ENCODE measurements around the gene DEFB123. TPM values are rescaled to one million over a fixed set of nuclear protein-coding genes. Genes with fewer than 3 reads are reported as not detected.

DEFB123 gene
- total and polyA plus RNA-seq, 2 experiments from 2014 or later: not detected

DNA sequence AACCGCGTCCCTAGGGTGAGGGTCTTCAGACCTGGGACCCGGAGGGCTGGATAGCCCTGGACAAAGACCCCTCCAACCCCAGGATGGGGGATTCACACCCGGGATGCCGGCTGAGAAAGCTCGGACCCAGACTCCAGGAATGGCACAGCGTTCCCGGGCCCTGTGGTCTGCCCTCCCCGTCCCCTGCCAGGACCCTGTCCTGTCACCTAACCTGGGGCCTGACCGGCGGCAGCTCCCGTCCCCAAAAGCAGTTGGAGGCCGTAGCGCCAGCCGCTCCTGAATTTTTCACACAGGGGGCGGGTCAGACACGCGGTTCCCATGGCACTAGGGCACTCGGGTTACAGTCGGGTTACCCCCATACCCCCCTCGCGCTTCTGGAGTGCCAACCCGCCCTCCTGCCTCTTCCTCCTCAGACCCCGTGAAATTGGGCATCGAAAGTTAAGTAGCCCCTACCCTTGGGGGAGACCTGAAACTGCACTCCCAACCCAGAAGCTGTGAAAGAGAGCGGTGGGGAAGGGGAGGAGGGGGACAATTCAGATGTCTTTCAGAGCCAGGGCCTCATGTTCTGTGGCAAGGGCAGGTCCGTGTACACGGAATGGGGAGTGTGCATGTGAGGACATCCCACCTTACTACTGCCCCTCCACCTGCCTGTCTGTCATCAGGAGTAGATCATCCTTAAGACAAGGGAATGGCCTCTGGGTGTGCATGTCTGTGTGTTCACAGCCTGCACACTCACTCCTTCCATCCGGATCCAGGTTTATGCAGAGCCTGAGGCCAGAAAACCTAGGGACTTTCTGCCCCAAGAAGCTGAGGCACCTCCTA lies 35.3 kb downstream of the DEFB123 start:
- Histone ChIP-seq H3K36me3 (no peaks in the 10 kb centered on the region), H3K27me3 (no peaks in the 10 kb centered on the region), H3K4me1 (ENCODE audit: low read depth) (no peaks in the 10 kb centered on the region), H3K9me3 (ENCODE audit: low read depth) (no peaks in the 10 kb centered on the region), H3K4me3 (no peak overlapping the region), H3K27ac (no peak overlapping the region)
- no peak for DNase-seq (ENCODE audit: low read depth in 1 of 2, low spot score in 1 of 2)
- TF ChIP-seq, protein P1, sequence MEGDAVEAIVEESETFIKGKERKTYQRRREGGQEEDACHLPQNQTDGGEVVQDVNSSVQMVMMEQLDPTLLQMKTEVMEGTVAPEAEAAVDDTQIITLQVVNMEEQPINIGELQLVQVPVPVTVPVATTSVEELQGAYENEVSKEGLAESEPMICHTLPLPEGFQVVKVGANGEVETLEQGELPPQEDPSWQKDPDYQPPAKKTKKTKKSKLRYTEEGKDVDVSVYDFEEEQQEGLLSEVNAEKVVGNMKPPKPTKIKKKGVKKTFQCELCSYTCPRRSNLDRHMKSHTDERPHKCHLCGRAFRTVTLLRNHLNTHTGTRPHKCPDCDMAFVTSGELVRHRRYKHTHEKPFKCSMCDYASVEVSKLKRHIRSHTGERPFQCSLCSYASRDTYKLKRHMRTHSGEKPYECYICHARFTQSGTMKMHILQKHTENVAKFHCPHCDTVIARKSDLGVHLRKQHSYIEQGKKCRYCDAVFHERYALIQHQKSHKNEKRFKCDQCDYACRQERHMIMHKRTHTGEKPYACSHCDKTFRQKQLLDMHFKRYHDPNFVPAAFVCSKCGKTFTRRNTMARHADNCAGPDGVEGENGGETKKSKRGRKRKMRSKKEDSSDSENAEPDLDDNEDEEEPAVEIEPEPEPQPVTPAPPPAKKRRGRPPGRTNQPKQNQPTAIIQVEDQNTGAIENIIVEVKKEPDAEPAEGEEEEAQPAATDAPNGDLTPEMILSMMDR (IDR thresholded peaks at IDR 0.05; ENCODE audit: low read depth, low read length): no peak

DNA sequence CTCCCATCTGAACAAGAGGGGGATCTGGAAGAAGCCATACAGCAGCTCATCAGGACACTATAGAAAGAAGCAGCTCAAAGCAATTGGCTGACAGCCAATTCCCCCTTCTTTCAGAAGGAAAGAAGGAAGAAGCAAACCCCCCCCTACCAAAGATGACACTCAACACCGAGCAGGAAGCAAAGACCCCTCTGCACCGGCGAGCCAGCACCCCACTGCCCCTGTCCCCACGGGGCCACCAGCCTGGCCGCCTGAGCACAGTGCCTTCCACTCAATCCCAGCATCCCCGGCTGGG lies 35.8 kb downstream of the DEFB123 start:
- Histone ChIP-seq H3K27me3 (no peaks in the 10 kb centered on the region), H3K36me3 (no peaks in the 10 kb centered on the region), H3K9me3 (ENCODE audit: low read depth) (no peaks in the 10 kb centered on the region), H3K4me3 (no peak overlapping the region), H3K4me1 (ENCODE audit: low read depth) (no peaks in the 10 kb centered on the region), H3K27ac (no peak overlapping the region)
- TF ChIP-seq, protein P1 (IDR thresholded peaks at IDR 0.05; ENCODE audit: low read depth, low read length): no peak
- no peak for DNase-seq (ENCODE audit: low read depth in 1 of 2, low spot score in 1 of 2)

DNA sequence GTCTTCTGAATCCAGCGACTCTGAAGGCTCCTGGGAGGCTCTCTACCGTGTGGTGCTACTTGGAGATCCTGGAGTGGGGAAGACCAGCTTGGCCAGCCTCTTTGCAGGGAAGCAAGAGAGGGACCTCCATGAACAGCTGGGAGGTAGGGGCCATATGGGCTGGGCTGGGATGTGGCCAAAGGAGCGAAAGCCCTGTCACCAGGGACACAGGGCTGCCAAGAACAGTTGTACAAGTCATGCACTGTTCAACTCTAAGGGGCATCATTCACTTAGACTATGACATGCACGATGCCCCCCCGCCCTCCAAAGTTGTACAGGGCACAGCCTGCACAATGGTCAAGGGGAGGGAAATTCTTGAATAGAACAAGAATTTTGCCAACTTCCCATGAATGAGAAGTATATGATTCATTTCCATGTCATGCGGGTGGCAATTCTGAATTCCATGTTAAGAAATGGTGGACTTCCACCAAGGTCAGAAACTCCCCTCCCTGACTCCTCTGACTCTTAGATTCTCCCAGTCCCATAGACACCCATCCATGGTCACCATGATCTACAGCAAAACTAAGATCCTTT lies 36.3 kb downstream of the DEFB123 start:
- H3K4me1 ChIP-seq (ENCODE audit: low read depth): no peaks in the 10 kb centered on the region
- TF ChIP-seq, protein P1 (IDR thresholded peaks at IDR 0.05; ENCODE audit: low read depth, low read length): no peak
- DNase-seq (ENCODE audit: low read depth in 1 of 2, low spot score in 1 of 2): peak in 1 of 2 donors; percentile 32
- H3K36me3 ChIP-seq: no peaks in the 10 kb centered on the region
- H3K4me3 ChIP-seq: no peak overlapping the region
- no peaks in the 10 kb centered on the region for H3K9me3 ChIP-seq (ENCODE audit: low read depth)
- H3K27me3 ChIP-seq: no peaks in the 10 kb centered on the region
- H3K27ac ChIP-seq: no peak overlapping the region

DNA sequence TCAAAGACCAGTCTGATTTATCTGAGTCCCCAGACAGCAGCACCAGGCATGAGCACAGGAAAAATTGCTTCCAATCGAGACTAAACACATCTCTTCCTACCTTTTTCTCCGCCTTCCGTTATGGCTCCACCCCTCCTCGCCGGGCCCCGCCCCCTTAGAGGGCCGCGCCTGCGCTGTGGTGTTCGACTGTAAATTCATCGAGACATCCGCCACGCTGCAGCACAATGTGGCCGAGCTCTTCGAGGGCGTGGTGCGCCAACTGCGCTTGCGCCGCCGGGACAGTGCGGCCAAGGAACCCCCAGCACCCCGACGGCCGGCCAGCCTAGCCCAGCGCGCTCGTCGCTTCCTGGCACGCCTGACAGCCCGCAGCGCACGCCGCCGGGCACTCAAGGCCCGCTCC lies 43.6 kb downstream of the DEFB123 start:
- Histone ChIP-seq H3K27me3 (no peaks in the 10 kb centered on the region), H3K4me3 (no peak overlapping the region), H3K4me1 (ENCODE audit: low read depth) (no peaks in the 10 kb centered on the region), H3K36me3 (no peaks in the 10 kb centered on the region), H3K27ac (no peak overlapping the region), H3K9me3 (ENCODE audit: low read depth) (no peaks in the 10 kb centered on the region)
- TF ChIP-seq, protein P1 (IDR thresholded peaks at IDR 0.05; ENCODE audit: low read depth, low read length): no peak
- DNase-seq (ENCODE audit: low read depth in 1 of 2, low spot score in 1 of 2): no peak

DNA sequence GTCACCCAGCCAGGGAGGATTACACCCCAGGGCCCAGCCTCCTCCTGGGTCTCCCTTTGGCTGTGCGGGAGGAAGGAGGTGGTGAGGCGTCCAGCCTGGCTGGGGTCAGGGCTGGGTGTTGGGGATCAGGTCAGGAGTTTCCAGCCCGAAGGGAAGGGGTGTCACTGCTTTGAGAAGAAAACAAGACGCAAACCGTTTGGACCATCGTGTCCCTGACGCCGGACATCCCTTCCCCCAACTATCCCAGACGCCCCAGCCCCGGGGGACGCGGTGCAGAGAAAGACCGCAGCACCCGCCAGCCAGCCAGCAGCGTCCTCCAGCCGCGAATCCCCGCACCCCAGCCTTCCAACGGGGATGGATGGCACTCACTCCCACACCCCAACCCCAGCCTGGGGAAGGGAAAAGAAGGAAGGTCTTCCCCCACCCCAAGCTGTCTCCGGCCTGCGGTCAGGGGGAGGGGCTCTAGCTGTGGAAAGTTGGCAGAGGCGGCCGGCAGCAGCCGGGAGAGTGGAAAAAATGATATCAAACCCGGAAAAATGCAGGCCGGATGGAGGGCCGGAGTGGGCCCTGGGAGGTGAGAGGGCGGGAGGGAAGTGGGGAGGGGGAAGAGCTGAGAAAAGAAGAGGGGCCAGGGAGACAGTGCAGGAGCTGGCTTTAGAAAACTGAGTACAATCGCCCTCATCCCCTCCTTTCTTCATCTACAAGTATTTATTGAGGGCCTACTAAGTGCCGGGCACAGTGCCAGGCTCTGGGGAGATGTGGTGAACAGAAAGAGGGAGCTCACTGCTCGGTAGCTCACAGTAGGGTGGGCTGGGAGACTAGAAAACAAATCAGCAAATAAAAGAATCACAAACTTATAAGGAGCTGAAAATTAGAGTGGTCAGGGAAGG lies 45.3 kb downstream of the DEFB123 start:
- Histone ChIP-seq H3K27ac (no peak overlapping the region), H3K4me1 (ENCODE audit: low read depth) (no peaks in the 10 kb centered on the region), H3K4me3 (no peak overlapping the region), H3K9me3 (ENCODE audit: low read depth) (no peaks in the 10 kb centered on the region), H3K27me3 (no peaks in the 10 kb centered on the region), H3K36me3 (no peaks in the 10 kb centered on the region)
- DNase-seq (ENCODE audit: low read depth in 1 of 2, low spot score in 1 of 2): peak in 1 of 2 donors; percentile 96
- TF ChIP-seq, protein P1 (IDR thresholded peaks at IDR 0.05; ENCODE audit: low read depth, low read length): no peak

All from cardiac muscle cell (in vitro differentiated cells and primary cell).